Loucy (cell line): Measurements from ENCODE around the gene OGDHL.

Experiments
- H2AFZ ChIP-seq: fragments of 200-600 bp; sonication (generic); 2 replicates; pipeline ENCODE4 v1.6.0; 2016; ENCODE audit warnings: antibody characterized with exemption, mild to moderate bottlenecking, low read length, moderate library complexity
- H3F3A ChIP-seq: fragments of 200-600 bp; 2 replicates; pipeline ENCODE4 v1.6.0; 2016; ENCODE audit warnings: antibody characterized with exemption, low read depth, mild to moderate bottlenecking
- H3K27me3 ChIP-seq: fragments of 200-600 bp; sonication (generic); 2 replicates; pipeline ENCODE4 v1.6.1; 2014; ENCODE audit warnings: low read length, mild to moderate bottlenecking; ENCODE audit not compliant: insufficient read depth, poor library complexity, severe bottlenecking
- H3K36me3 ChIP-seq: fragments of 200-600 bp; sonication (generic); 2 replicates; pipeline ENCODE4 v1.6.1; 2016; ENCODE audit warnings: low read length; ENCODE audit not compliant: insufficient read depth
- H3K4me1 ChIP-seq: fragments of 200-600 bp; sonication (generic); 2 replicates; pipeline ENCODE4 v1.5.1; 2014; ENCODE audit warnings: low read length, mild to moderate bottlenecking; ENCODE audit not compliant: insufficient read depth, poor library complexity, severe bottlenecking
- H3K4me2 ChIP-seq: fragments of 200-600 bp; sonication (generic); 2 replicates; pipeline ENCODE4 v1.6.0; 2014; ENCODE audit warnings: antibody characterized with exemption, low read length, low read depth, mild to moderate bottlenecking; ENCODE audit not compliant: poor library complexity, severe bottlenecking
- H3K4me3 ChIP-seq: fragments of 200-600 bp; sonication (generic); 2 replicates; pipeline ENCODE4 v1.5.1; 2014; ENCODE audit warnings: low read length, mild to moderate bottlenecking, mixed read lengths; ENCODE audit not compliant: poor library complexity, severe bottlenecking
- H3K79me2 ChIP-seq: fragments of 200-600 bp; sonication (generic); 2 replicates; pipeline ENCODE4 v1.6.1; 2014; ENCODE audit warnings: low read length; ENCODE audit not compliant: insufficient read depth
- H3K9ac ChIP-seq: fragments of 200-600 bp; sonication (generic); 2 replicates; pipeline ENCODE4 v1.6.0; 2014; ENCODE audit warnings: mild to moderate bottlenecking, low read depth, low read length, moderate library complexity; ENCODE audit not compliant: poor library complexity, severe bottlenecking
- H3K9me2 ChIP-seq: fragments of 200-600 bp; sonication (generic); replicated peaks from 2 replicates; pipeline ENCODE4 v1.6.1; 2016; ENCODE audit warnings: low read depth, low read length, mixed read lengths
- H3K9me3 ChIP-seq: fragments of 200-600 bp; sonication (generic); 2 replicates; pipeline ENCODE4 v1.6.1; 2014; ENCODE audit warnings: mild to moderate bottlenecking, antibody characterized with exemption, low read length, low read depth; ENCODE audit not compliant: insufficient read depth
- H4K20me1 ChIP-seq: fragments of 200-600 bp; sonication (generic); 2 replicates; pipeline ENCODE4 v1.6.0; 2014; ENCODE audit warnings: antibody characterized with exemption, low read length, mild to moderate bottlenecking; ENCODE audit not compliant: insufficient read depth, poor library complexity, severe bottlenecking
- EZH2phosphoT487 ChIP-seq: fragments of 200-600 bp; IDR thresholded peaks from 2 replicates; pipeline ENCODE4 v1.6.1; 2018; ENCODE audit warnings: antibody characterized with exemption, mild to moderate bottlenecking, moderate library complexity, borderline replicate concordance
- TF ChIP-seq, protein P1 (sequence below): fragments of 200-600 bp; sonication (generic); conservative IDR thresholded peaks from 2 replicates; pipeline ENCODE4 v1.5.1; 2014; ENCODE audit warnings: mild to moderate bottlenecking, antibody characterized with exemption, low read length

Gene OGDHL

GRCh38 chr10:49691588-49691987, 70.5 kb downstream of the OGDHL start:
- H3K4me2 ChIP-seq = no peak overlapping the region
- no peak overlapping the region for H2AFZ ChIP-seq
- H3K27me3 ChIP-seq = no peaks in the 10 kb centered on the region
- H3K4me1 ChIP-seq = no peaks in the 10 kb centered on the region
- TF ChIP-seq, protein P1, sequence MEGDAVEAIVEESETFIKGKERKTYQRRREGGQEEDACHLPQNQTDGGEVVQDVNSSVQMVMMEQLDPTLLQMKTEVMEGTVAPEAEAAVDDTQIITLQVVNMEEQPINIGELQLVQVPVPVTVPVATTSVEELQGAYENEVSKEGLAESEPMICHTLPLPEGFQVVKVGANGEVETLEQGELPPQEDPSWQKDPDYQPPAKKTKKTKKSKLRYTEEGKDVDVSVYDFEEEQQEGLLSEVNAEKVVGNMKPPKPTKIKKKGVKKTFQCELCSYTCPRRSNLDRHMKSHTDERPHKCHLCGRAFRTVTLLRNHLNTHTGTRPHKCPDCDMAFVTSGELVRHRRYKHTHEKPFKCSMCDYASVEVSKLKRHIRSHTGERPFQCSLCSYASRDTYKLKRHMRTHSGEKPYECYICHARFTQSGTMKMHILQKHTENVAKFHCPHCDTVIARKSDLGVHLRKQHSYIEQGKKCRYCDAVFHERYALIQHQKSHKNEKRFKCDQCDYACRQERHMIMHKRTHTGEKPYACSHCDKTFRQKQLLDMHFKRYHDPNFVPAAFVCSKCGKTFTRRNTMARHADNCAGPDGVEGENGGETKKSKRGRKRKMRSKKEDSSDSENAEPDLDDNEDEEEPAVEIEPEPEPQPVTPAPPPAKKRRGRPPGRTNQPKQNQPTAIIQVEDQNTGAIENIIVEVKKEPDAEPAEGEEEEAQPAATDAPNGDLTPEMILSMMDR = no peak
- TF ChIP-seq EZH2phosphoT487 = no peak
- no peaks in the 10 kb centered on the region for H3F3A ChIP-seq
- no peaks in the 10 kb centered on the region for H3K36me3 ChIP-seq
- H4K20me1 ChIP-seq = no peaks in the 10 kb centered on the region
- peaks cover 3% of the 10 kb centered on the region; the same call in 1 of the 2 replicates for H3K9me3 ChIP-seq
- no peak overlapping the region for H3K4me3 ChIP-seq
- no peak overlapping the region for H3K9ac ChIP-seq
- H3K79me2 ChIP-seq = no peaks in the 10 kb centered on the region
- no peaks in the 10 kb centered on the region for H3K9me2 ChIP-seq

GRCh38 chr10:49690698-49691356, 71.3 kb downstream of the OGDHL start:
- Histone ChIP-seq H3K9ac (no peak overlapping the region), H3K9me2 (no peaks in the 10 kb centered on the region), H3K4me2 (no peak overlapping the region), H3K36me3 (no peaks in the 10 kb centered on the region), H3K4me3 (no peak overlapping the region), H3K27me3 (no peaks in the 10 kb centered on the region), H3K4me1 (no peaks in the 10 kb centered on the region), H3K9me3 (peaks cover 3% of the 10 kb centered on the region; the same call in 1 of the 2 replicates), H4K20me1 (no peaks in the 10 kb centered on the region), H3K79me2 (no peaks in the 10 kb centered on the region), H3F3A (no peaks in the 10 kb centered on the region), H2AFZ (no peak overlapping the region)
- TF ChIP-seq, protein P1 = no peak
- TF ChIP-seq EZH2phosphoT487 = no peak

DNA sequence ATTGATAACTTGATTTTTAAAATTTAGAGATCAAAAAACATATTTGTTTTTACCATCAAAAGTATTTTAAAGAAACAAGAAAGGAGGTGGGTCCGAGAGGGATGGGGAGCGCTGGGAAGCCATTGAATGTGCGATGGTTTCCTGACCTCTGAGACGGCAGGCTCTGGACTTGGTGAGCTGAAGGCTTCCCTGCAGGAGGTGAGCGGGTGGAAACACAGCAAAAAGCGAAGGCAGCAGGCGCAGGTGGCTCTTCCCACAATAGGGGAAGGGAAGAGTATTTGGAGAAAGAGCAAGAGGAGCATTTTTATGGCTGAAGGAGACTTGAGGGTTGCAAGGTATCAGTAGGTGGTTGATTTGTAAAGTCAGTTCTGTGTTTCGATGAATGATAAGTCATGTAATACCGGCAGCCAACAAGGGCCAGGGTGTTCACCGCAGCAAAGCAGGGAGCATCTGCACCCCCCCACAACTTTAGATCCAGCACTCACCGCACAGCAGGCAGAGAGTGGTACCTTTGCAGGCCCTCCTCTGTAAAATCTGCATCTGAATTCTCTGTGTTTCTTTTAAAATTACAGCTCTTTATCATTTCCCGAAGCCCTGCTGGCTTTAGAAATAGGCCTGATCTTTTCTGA, 72.1 kb downstream of the OGDHL start:
- H3F3A ChIP-seq = no peaks in the 10 kb centered on the region
- TF ChIP-seq, protein P1 = no peak
- TF ChIP-seq EZH2phosphoT487 = no peak
- H4K20me1 ChIP-seq = no peaks in the 10 kb centered on the region
- H3K27me3 ChIP-seq = no peaks in the 10 kb centered on the region
- H3K4me2 ChIP-seq = no peak overlapping the region
- H3K9me3 ChIP-seq = peaks cover 3% of the 10 kb centered on the region; the same call in 1 of the 2 replicates
- no peak overlapping the region for H3K4me3 ChIP-seq
- no peaks in the 10 kb centered on the region for H3K36me3 ChIP-seq
- no peak overlapping the region for H2AFZ ChIP-seq
- H3K9ac ChIP-seq = no peak overlapping the region
- no peaks in the 10 kb centered on the region for H3K9me2 ChIP-seq
- H3K79me2 ChIP-seq = no peaks in the 10 kb centered on the region
- H3K4me1 ChIP-seq = no peaks in the 10 kb centered on the region
